ENCODE measurements around the gene HIVEP3. TPM values are rescaled to one million over a fixed set of nuclear protein-coding genes. Genes with fewer than 3 reads are reported as not detected.

The HIVEP3 gene
- total RNA-seq, 1 donor from 2014 or later, result 3.6 TPM

DNA sequence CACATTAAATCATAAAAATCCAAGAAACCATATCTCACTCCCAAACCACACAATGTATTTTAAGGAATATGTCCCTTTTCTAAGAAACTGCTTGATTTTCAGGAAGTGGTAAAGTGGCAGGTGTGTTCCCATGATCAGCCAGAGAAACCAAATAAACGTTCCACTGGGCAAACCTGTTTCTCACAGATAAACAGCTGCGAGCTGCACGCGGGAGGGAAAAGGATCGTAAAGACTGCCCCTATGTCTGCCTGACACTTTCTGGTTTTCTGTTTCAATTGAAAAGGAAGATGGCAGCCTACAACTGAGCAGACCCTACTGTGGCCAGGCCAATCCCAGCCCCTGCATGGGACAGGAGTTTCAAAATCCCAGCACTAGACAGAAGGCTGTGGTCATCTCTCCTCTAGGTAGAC is 36.6 kb downstream of the HIVEP3 start:
- Mint-ChIP-seq H3K36me3 (ENCODE audit: low read depth) (no peaks in the 10 kb centered on the region), H3K4me1 (ENCODE audit: low read depth) (peaks cover 16% of the 10 kb centered on the region), H3K4me3 (ENCODE audit: unreplicated experiment) (no peak overlapping the region), H3K27ac (ENCODE audit: unreplicated experiment) (no peak overlapping the region), H3K9me3 (ENCODE audit: low read depth) (no peaks in the 10 kb centered on the region), H3K27me3 (ENCODE audit: low read depth) (no peaks in the 10 kb centered on the region)
- TF ChIP-seq CTCF (IDR thresholded peaks at IDR 0.05), result no peak
- DNase-seq (ENCODE audit: low spot score), result no peak

GRCh38 chr1:41880950-41881885 is 37.5 kb downstream of the HIVEP3 start:
- H3K36me3 Mint-ChIP-seq (ENCODE audit: low read depth), result no peaks in the 10 kb centered on the region
- DNase-seq (ENCODE audit: low spot score), result no peak
- no peak for TF ChIP-seq CTCF (IDR thresholded peaks at IDR 0.05)
- H3K4me3 Mint-ChIP-seq (ENCODE audit: unreplicated experiment), result no peak overlapping the region
- H3K27ac Mint-ChIP-seq (ENCODE audit: unreplicated experiment), result no peak overlapping the region
- no peaks in the 10 kb centered on the region for H3K9me3 Mint-ChIP-seq (ENCODE audit: low read depth)
- H3K27me3 Mint-ChIP-seq (ENCODE audit: low read depth), result no peaks in the 10 kb centered on the region
- peaks cover 23% of the 10 kb centered on the region for H3K4me1 Mint-ChIP-seq (ENCODE audit: low read depth)

DNA sequence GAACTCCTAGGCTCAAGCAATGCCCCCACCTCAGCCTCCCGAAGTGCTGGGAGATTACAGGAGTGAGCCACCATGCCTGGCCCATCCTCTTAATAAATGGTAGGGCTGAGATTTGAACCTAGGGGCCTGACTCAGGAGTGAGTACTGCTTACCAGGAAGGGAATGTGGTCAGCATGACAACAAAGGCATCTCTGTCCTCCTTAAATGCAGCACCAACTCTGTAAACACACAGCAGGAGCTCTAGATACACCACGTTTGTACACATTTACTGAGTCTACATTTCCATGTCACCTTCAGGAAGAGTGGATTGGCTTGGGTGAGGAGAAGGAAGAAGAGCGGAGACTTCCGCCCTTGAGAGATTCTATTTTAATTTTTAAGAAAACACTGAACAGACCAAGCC is 38.5 kb downstream of the HIVEP3 start:
- H3K9me3 Mint-ChIP-seq (ENCODE audit: low read depth), result no peaks in the 10 kb centered on the region
- no peak for DNase-seq (ENCODE audit: low spot score)
- no peaks in the 10 kb centered on the region for H3K27me3 Mint-ChIP-seq (ENCODE audit: low read depth)
- H3K4me3 Mint-ChIP-seq (ENCODE audit: unreplicated experiment), result no peak overlapping the region
- H3K4me1 Mint-ChIP-seq (ENCODE audit: low read depth), result peaks cover 23% of the 10 kb centered on the region
- TF ChIP-seq CTCF (IDR thresholded peaks at IDR 0.05), result no peak
- no peak overlapping the region for H3K27ac Mint-ChIP-seq (ENCODE audit: unreplicated experiment)
- no peaks in the 10 kb centered on the region for H3K36me3 Mint-ChIP-seq (ENCODE audit: low read depth)

- TF ChIP-seq CTCF (IDR thresholded peaks at IDR 0.05), result no peak
- H3K27me3 Mint-ChIP-seq (ENCODE audit: low read depth), result no peaks in the 10 kb centered on the region
- no peak overlapping the region for H3K4me3 Mint-ChIP-seq (ENCODE audit: unreplicated experiment)
- no peaks in the 10 kb centered on the region for H3K36me3 Mint-ChIP-seq (ENCODE audit: low read depth)
- DNase-seq (ENCODE audit: low spot score), result no peak
- peaks cover 23% of the 10 kb centered on the region for H3K4me1 Mint-ChIP-seq (ENCODE audit: low read depth)
- no peaks in the 10 kb centered on the region for H3K9me3 Mint-ChIP-seq (ENCODE audit: low read depth)
- no peak overlapping the region for H3K27ac Mint-ChIP-seq (ENCODE audit: unreplicated experiment)
These were observed 39.1 kb downstream of the HIVEP3 start for GRCh38 chr1:41879617-41880016.

DNA sequence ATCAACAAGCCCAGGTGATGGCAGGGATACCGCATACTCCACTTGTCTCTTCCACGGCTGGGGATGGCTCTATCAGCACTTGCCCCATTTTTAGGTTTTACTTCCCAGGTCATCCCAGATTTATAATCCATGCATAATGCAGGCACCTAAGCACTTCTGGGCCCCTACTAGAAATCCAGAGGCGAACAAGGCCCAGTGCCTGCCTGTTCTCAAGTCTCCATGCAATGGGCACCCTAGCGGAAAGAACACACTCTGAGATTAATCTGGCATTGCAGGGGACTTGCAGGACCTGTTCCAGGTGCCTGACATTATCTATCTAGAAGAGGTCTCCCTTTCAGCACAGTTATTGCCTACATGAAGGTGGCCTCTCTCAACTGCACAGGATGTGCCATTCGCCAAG is 39.8 kb downstream of the HIVEP3 start:
- Mint-ChIP-seq H3K36me3 (ENCODE audit: low read depth) (no peaks in the 10 kb centered on the region), H3K27me3 (ENCODE audit: low read depth) (no peaks in the 10 kb centered on the region), H3K27ac (ENCODE audit: unreplicated experiment) (no peak overlapping the region), H3K4me1 (ENCODE audit: low read depth) (peaks cover 23% of the 10 kb centered on the region), H3K9me3 (ENCODE audit: low read depth) (no peaks in the 10 kb centered on the region), H3K4me3 (ENCODE audit: unreplicated experiment) (no peak overlapping the region)
- no peak for TF ChIP-seq CTCF (IDR thresholded peaks at IDR 0.05)
- no peak for DNase-seq (ENCODE audit: low spot score)

Measured in chondrocyte (in vitro differentiated cells).